GM04504 (cell line): ENCODE measurements around the gene HSPA1L.
A peak's percentile ranks its signal among the peaks of the same experiment; 100 is the strongest.
"Not testable (repeated sequence)": the region's sequence is repeated elsewhere in the genome, so short reads cannot be mapped to it uniquely, and the experiment has no call there.

ENCODE experiments used
- DNase-seq: peaks from one replicate; pipeline ENCODE4 v3.0.0-alpha.2; 2012; ENCODE audit warnings: low read depth

Gene HSPA1L

GRCh38 chr6:31813465-31813849, 1.6 kb downstream of the HSPA1L start:
- no peak for DNase-seq

- no peak for DNase-seq
These were observed 3.4 kb downstream of the HSPA1L start for GRCh38 chr6:31811645-31812044.

- DNase-seq: not testable (repeated sequence)
These were observed 6.5 kb downstream of the HSPA1L start for GRCh38 chr6:31808599-31808998.

GRCh38 chr6:31806470-31807272, 8.4 kb downstream of the HSPA1L start, which contains the start of gene LSM2:
LSM2 (minus strand) TSS chr6:31806966; CDS start chr6:31806757, 209 bp downstream.
- peak; percentile 93 for DNase-seq

- DNase-seq: no peak
These were observed 9.1 kb downstream of the HSPA1L start for GRCh38 chr6:31805939-31806469.

GRCh38 chr6:31801031-31801927, 13.8 kb downstream of the HSPA1L start:
- DNase-seq: not testable (repeated sequence)

- no peak for DNase-seq
These were observed 15.3 kb downstream of the HSPA1L start for GRCh38 chr6:31799781-31800180.

GRCh38 chr6:31797588-31797987, 17.5 kb downstream of the HSPA1L start:
- DNase-seq: no peak

GRCh38 chr6:31796993-31797385, 18.1 kb downstream of the HSPA1L start:
- DNase-seq: no peak

GRCh38 chr6:31795616-31796298, 19.3 kb downstream of the HSPA1L start, which contains the start of gene VARS1:
VARS1 (minus strand) TSS chr6:31795752; CDS start chr6:31795217, 535 bp downstream.
- DNase-seq: peak; percentile 77

GRCh38 chr6:31794866-31795615, 20.0 kb downstream of the HSPA1L start:
- DNase-seq: peak; percentile 13

- DNase-seq: peak; percentile 17
These were observed 20.7 kb downstream of the HSPA1L start for GRCh38 chr6:31794294-31794865.

GRCh38 chr6:31793927-31794245, 21.2 kb downstream of the HSPA1L start:
- DNase-seq: not testable (repeated sequence)

GRCh38 chr6:31792761-31793171, 22.3 kb downstream of the HSPA1L start:
- DNase-seq: no peak

- no peak for DNase-seq
These were observed 23.1 kb downstream of the HSPA1L start for GRCh38 chr6:31792090-31792374.

GRCh38 chr6:31791324-31792089, 23.6 kb downstream of the HSPA1L start:
- no peak for DNase-seq

- DNase-seq: no peak
These were observed 29.6 kb downstream of the HSPA1L start for GRCh38 chr6:31785475-31785874.

- no peak for DNase-seq
These were observed 30.8 kb downstream of the HSPA1L start for GRCh38 chr6:31784098-31784925.

- DNase-seq: no peak
These were observed 32.8 kb downstream of the HSPA1L start for GRCh38 chr6:31782126-31782855.
